Measurements from ENCODE around the gene CDK9.
"Not testable (repeated sequence)": the region's sequence is repeated elsewhere in the genome, so short reads cannot be mapped to it uniquely, and the experiment has no call there.

CDK9 gene

GRCh38 chr9:127828262-127829031 lies 42.6 kb downstream of the CDK9 start:
- peak; percentile 76 for DNase-seq

GRCh38 chr9:127829205-127829906 lies 43.5 kb downstream of the CDK9 start:
- no peak for DNase-seq

GRCh38 chr9:127832248-127832647 lies 46.4 kb downstream of the CDK9 start:
- no peak for DNase-seq

- DNase-seq, result peak; percentile 49
These were observed 47.7 kb downstream of the CDK9 start for GRCh38 chr9:127833555-127833954.

- peak; percentile 77 for DNase-seq
These were observed 50.2 kb downstream of the CDK9 start for GRCh38 chr9:127835991-127836516.

- not testable (repeated sequence) for DNase-seq
These were observed 50.7 kb downstream of the CDK9 start for GRCh38 chr9:127836561-127836960.

GRCh38 chr9:127837346-127837745 lies 51.5 kb downstream of the CDK9 start:
- DNase-seq, result peak; percentile 55

GRCh38 chr9:127838375-127839078 lies 52.7 kb downstream of the CDK9 start:
- DNase-seq, result no peak

Measured in hematopoietic multipotent progenitor cell treated with erythropoietin and hydrocortisone succinate and interleukin-3 and kit ligand, for 4 days (in vitro differentiated cells).